Right ventricle myocardium inferior (tissue), 1 donor: ENCODE measurements around the gene TSPYL1. TPM values are rescaled to one million over a fixed set of nuclear protein-coding genes. Genes with fewer than 3 reads are reported as not detected.

Experiments used
- ATAC-seq: fragments of 200-7000 bp; cut with Tn5 transposase; one replicate; pipeline ENCODE4 v1.9.1; 2020; ENCODE audit warnings: mild to moderate bottlenecking, moderate library complexity
- DNase-seq: peaks from one replicate; pipeline ENCODE4 v3.0.0; 2021; ENCODE audit errors: missing footprints
- intact Hi-C: fragments of 100-400 bp; cut with DNase I; formaldehyde crosslinking; loops from one replicate; pipeline ENCODE4 v1.11.0; 2022
- total RNA-seq: library from RNA; stranded (reverse); fragmentation: NEBNext Ultra II Directional; extraction: Animal tissue kit (Norgen Biotek cat#: 25700); gene quantifications from one replicate; pipeline ENCODE4 v1.2.1, GENCODE V29; 2021
- donor health status: DM: no; HTN: yes; CAD: no; lungs with severe emphysema.

The TSPYL1 gene
- total RNA-seq, 1 donor from 2014 or later = 80.6 TPM

GRCh38 chr6:116268589-116269293 lies 11.0 kb downstream of the TSPYL1 start:
- ATAC-seq (peak; percentile 39), DNase-seq (no peak)
- intact Hi-C loops = loop anchor here (5.0 kb wide), 1 partner anchor 294 kb away; no protein-coding TSS in a partner anchor

GRCh38 chr6:116267836-116268588 lies 11.7 kb downstream of the TSPYL1 start:
- DNase-seq = no peak
- intact Hi-C loops = loop anchor here (5.0 kb wide), 1 partner anchor 294 kb away; no protein-coding TSS in a partner anchor
- no peak for ATAC-seq

- intact Hi-C loops = loop anchor here (5.0 kb wide), 1 partner anchor 295 kb away; no protein-coding TSS in a partner anchor
- ATAC-seq (no peak), DNase-seq (no peak)
These were observed 12.9 kb downstream of the TSPYL1 start for GRCh38 chr6:116266803-116267202.

GRCh38 chr6:116265041-116265829 lies 14.5 kb downstream of the TSPYL1 start:
- intact Hi-C loops = loop anchor here (5.0 kb wide), 1 partner anchor 297 kb away; no protein-coding TSS in a partner anchor
- peak; percentile 50 for ATAC-seq
- DNase-seq = peak; percentile 69

GRCh38 chr6:116263353-116263752 lies 16.4 kb downstream of the TSPYL1 start:
- ATAC-seq (no peak), DNase-seq (no peak)
- intact Hi-C loops = no loop called here

- ATAC-seq (no peak), DNase-seq (no peak)
- intact Hi-C loops = no loop called here
These were observed 21.2 kb downstream of the TSPYL1 start for GRCh38 chr6:116258520-116258919.

- DNase-seq = no peak
- ATAC-seq = no peak
- intact Hi-C loops = no loop called here
These were observed 23.0 kb downstream of the TSPYL1 start for GRCh38 chr6:116256694-116257093.

- no peak for DNase-seq
- peak; percentile 35 for ATAC-seq
- intact Hi-C loops = loop anchor here (2.0 kb wide), 1 partner anchor 23 kb away; the partner anchor contains the start of gene TSPYL1
These were observed 24.4 kb downstream of the TSPYL1 start for GRCh38 chr6:116255246-116255800.

- intact Hi-C loops = loop anchor here (2.0 to 5.0 kb wide), 2 partner anchors 24 to 37 kb away; partner anchors contain the start of gene TSPYL1
- ATAC-seq (peak; percentile 1), DNase-seq (no peak)
These were observed 25.3 kb downstream of the TSPYL1 start for GRCh38 chr6:116254297-116255056.

GRCh38 chr6:116253505-116254296 lies 26.0 kb downstream of the TSPYL1 start, which contains the start of gene TSPYL4:
TSS of gene TSPYL4 (minus strand) at chr6:116254075. CDS start at chr6:116254008, 67 bp downstream.
- intact Hi-C loops = loop anchor here (2.0 to 5.0 kb wide), 2 partner anchors 25 to 36 kb away; partner anchors contain the start of gene TSPYL1
- peak; percentile 97 for DNase-seq
- ATAC-seq = peak; percentile 98

- DNase-seq (no peak), ATAC-seq (no peak)
- intact Hi-C loops = loop anchor here (5.0 kb wide), 1 partner anchor 36 kb away; no protein-coding TSS in a partner anchor
These were observed 26.6 kb downstream of the TSPYL1 start for GRCh38 chr6:116253188-116253504.

- intact Hi-C loops = loop anchor here (5.0 kb wide), 1 partner anchor 34 kb away; no protein-coding TSS in a partner anchor
- ATAC-seq (no peak), DNase-seq (no peak)
These were observed 28.0 kb downstream of the TSPYL1 start for GRCh38 chr6:116251568-116252384.

GRCh38 chr6:116248577-116248976 lies 31.2 kb downstream of the TSPYL1 start:
- ATAC-seq = no peak
- intact Hi-C loops = no loop called here
- DNase-seq = no peak

GRCh38 chr6:116247285-116247684 lies 32.4 kb downstream of the TSPYL1 start:
- intact Hi-C loops = no loop called here
- DNase-seq = no peak

GRCh38 chr6:116246089-116246488 lies 33.6 kb downstream of the TSPYL1 start:
- no peak for ATAC-seq

More at GRCh38 chr6:116247285-116247684, 32.4 kb downstream of the TSPYL1 start:
- no peak for ATAC-seq

GRCh38 chr6:116244284-116244683 lies 35.4 kb downstream of the TSPYL1 start:
- DNase-seq (no peak), ATAC-seq (no peak)

More at GRCh38 chr6:116246089-116246488, 33.6 kb downstream of the TSPYL1 start:
- no peak for DNase-seq
- intact Hi-C loops = no loop called here

More at GRCh38 chr6:116244284-116244683, 35.4 kb downstream of the TSPYL1 start:
- intact Hi-C loops = no loop called here
